Lung (tissue), 12 donors: ENCODE results near the gene EPB41L2. TPM values are rescaled to one million over a fixed set of nuclear protein-coding genes. Genes with fewer than 3 reads are reported as not detected.

Experiments
- ATAC-seq: fragments of 200-7000 bp; cut with Tn5 transposase; one replicate; pipeline ENCODE4 v1.9.1; 2020; ENCODE audit warnings: moderate number of reproducible peaks; ENCODE audit not compliant: insufficient read depth, low FRiP score
- DNase-seq, 3 donors: peaks; one replicate each; pipeline ENCODE4 v3.0.0-alpha.2; 2013 to 2017
- H3K27ac ChIP-seq, 2 donors: one replicate each; pipeline ENCODE4 v1.5.1; 2013; ENCODE audit warnings: mild to moderate bottlenecking in 2 of 2, moderate library complexity in 2 of 2, control low read depth in 1 of 2, inconsistent platforms in 1 of 2, low read depth in 1 of 2, low read length in 1 of 2
- H3K27me3 ChIP-seq, 3 donors: one replicate each; pipeline ENCODE4 v1.5.1; 2013; ENCODE audit warnings: low read length in 2 of 3; ENCODE audit not compliant: control insufficient read depth in 3 of 3, insufficient read depth in 3 of 3
- H3K36me3 ChIP-seq, 4 donors: one replicate each; pipeline ENCODE4 v1.5.1; 2013; ENCODE audit warnings: low read length in 4 of 4, mild to moderate bottlenecking in 1 of 4, moderate library complexity in 1 of 4; ENCODE audit not compliant: control insufficient read depth in 4 of 4, insufficient read depth in 4 of 4
- H3K4me1 ChIP-seq, 5 donors: one replicate each; pipeline ENCODE4 v1.5.1; 2013; ENCODE audit warnings: low read length in 5 of 5, mild to moderate bottlenecking in 2 of 5, moderate library complexity in 1 of 5; ENCODE audit not compliant: control insufficient read depth in 5 of 5, insufficient read depth in 5 of 5
- H3K4me3 ChIP-seq: one replicate; pipeline ENCODE4 v1.5.1; 2013; ENCODE audit warnings: mild to moderate bottlenecking, control low read depth, moderate library complexity
- H3K9ac ChIP-seq, 2 donors: one replicate each; pipeline ENCODE4 v1.5.1; 2013; ENCODE audit warnings: low read length in 2 of 2, control low read depth in 1 of 2; ENCODE audit not compliant: insufficient read depth in 1 of 2
- H3K9me3 ChIP-seq, 4 donors: one replicate each; pipeline ENCODE4 v1.5.1; 2013; ENCODE audit warnings: low read length in 3 of 4, mild to moderate bottlenecking in 1 of 4, moderate library complexity in 1 of 4; ENCODE audit not compliant: control insufficient read depth in 4 of 4, insufficient read depth in 3 of 4
- CTCF ChIP-seq: IDR thresholded peaks from 2 replicates; pipeline ENCODE4 v1.5.1; 2012; ENCODE audit warnings: mild to moderate bottlenecking; ENCODE audit errors: control extremely low read depth, extremely low read depth
- WGBS, 2 donors: extraction: QIAGEN DNeasy Blood & Tissue Kit; methylation state at CpG; one replicate each; pipeline ENCODE4 v1.1.7; 2013; 5-methylcytosine and 5-hydroxymethylcytosine counted together
- polyA plus RNA-seq, 2 donors: library from polyadenylated mRNA; stranded (reverse); fragments of 200-250 nt; gene quantifications; one replicate each; pipeline ENCODE4 v1.2.1, GENCODE V29; 2013
- total RNA-seq, 2 donors: library from RNA; depleted of rRNA in 1 of 2; stranded (reverse); fragments of >200 nt in 1 of 2; gene quantifications; one replicate each; pipeline ENCODE4 v1.2.1, GENCODE V29; 2014 to 2021
- donor health status: control.
- donor health status: control.
- donor health status: Bipolar disorder and iron deficiency.
- donor health status: healthy.
- donor health status: DM: yes; HTN: yes; CAD: no.

Gene EPB41L2
- total and polyA plus RNA-seq, 4 donors, result 21.9 to 265 (median 52.7) TPM

DNA sequence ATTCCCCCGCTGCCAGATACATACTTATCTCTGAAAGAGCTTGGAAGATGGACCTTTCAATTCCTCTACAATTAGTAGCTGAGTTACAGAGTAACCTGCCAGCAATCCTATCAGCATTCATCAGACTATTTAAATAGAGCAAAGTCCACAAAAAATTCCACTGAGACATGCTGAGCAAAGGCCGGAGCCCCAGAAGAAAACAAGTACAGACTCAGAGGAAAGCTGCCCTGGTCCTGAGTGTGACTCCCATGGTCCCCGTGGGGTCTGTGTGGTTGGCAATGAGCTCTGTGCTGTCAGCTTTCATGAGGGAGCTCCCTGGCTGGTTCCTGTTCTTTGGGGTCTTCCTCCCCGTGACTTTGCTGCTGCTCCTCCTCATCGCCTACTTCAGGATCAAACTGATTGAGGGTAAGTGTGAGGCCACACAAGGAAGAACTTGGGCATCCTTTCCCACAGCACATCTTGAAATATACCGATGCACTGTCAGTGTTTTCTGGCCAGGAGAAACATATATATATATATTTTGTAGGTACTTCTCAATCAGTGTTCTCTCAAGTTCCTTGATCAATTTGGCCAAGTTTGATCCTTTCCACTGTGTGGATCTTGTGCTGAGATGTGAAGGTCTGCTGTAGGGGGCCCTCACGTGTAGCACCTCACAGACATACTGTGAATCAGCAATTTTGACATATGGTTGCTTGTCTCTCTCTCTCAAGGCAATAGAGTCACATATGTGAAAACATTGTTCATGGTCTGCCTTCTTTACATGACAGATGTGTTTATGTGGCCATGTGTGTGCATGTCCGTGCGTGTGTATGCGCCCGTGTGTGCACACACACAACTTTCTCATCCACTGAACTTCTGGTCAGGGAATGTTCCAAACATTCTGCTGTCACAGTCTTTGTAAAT lies 235.5 kb downstream of the EPB41L2 start, which contains the start of gene SMLR1:
SMLR1 (plus strand) TSS at position 160 of the 903 bp plus-strand sequence; CDS start at position 168, 8 bp downstream.
- ATAC-seq (no peak), DNase-seq (no peak)
- TF ChIP-seq CTCF, result no peak
- Histone ChIP-seq H3K27ac (no peak within 1 kb of the TSS), H3K27me3 (no peaks in the 10 kb centered on the region), H3K4me3 (no peak within 1 kb of the TSS), H3K9me3 (no peaks in the 10 kb centered on the region), H3K4me1 (no peaks in the 10 kb centered on the region), H3K9ac (no peak within 1 kb of the TSS), H3K36me3 (peaks cover 0 to 4% (median 0%) of the 10 kb centered on the region in 4 donors)
- WGBS, 2 donors, result 77 to 80% methylated on average over 11 of the region's 11 CpGs

GRCh38 chr6:130826442-130827246 lies 236.4 kb downstream of the EPB41L2 start:
- TF ChIP-seq CTCF, result no peak
- no peak overlapping the region for H3K4me3 ChIP-seq
- no peaks in the 10 kb centered on the region for H3K4me1 ChIP-seq
- no peak overlapping the region for H3K9ac ChIP-seq
- H3K27ac ChIP-seq, result no peak overlapping the region
- H3K9me3 ChIP-seq, result no peaks in the 10 kb centered on the region
- DNase-seq (no peak), ATAC-seq (no peak)
- 83 to 94% methylated on average over 4 of the region's 4 CpGs for WGBS, 2 donors
- H3K36me3 ChIP-seq, result no peaks in the 10 kb centered on the region
- no peaks in the 10 kb centered on the region for H3K27me3 ChIP-seq

DNA sequence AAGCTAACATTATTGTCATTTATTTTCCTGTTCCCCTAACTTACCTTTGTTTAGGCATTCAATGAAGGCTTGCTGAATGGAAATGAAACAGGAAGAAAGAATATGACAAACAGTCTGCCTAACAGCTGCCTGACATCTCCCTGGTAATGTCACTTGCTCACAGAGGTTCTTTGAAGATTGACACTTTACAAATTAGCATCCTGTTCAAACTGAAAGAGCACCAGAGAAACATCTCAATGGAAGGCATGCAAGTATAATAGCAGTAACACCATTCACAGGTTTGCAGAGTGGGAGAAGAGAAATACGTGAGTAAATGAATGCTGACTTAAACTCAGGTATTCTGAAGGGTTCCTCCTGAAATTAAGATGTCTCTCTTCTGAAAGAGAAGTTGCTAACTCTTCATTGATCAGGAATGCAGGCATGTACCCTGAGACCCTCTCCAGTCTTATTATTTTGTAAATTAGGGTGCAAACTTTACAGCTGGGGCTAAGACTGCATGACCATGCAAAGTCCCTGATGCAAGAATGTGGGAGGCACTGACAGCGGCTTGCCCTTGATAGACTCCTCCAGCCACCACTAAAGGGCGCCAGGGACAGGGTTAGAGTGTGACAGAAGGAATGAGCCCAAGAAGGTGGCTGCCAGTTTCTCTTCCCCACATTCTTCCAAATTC lies 237.1 kb downstream of the EPB41L2 start:
- H3K27me3 ChIP-seq, result no peaks in the 10 kb centered on the region
- no peak for ATAC-seq
- DNase-seq, result no peak

More for the DNA sequence above, 237.1 kb downstream of the EPB41L2 start:
- H3K27ac ChIP-seq, result no peak overlapping the region
- H3K9me3 ChIP-seq, result no peaks in the 10 kb centered on the region
- no peaks in the 10 kb centered on the region for H3K4me1 ChIP-seq
- no peak overlapping the region for H3K9ac ChIP-seq
- WGBS, 2 donors, result 75 to 90% methylated on average over 3 of the region's 3 CpGs
- H3K4me3 ChIP-seq, result no peak overlapping the region
- no peaks in the 10 kb centered on the region for H3K36me3 ChIP-seq
- no peak for TF ChIP-seq CTCF
